AG09309 (cell line): ENCODE data around the gene CRYL1.

Experiments used
- DNase-seq: peaks from one replicate; pipeline ENCODE4 v3.0.0-alpha.2; 2010; ENCODE audit warnings: low read depth
- H3K4me3 ChIP-seq: 2 replicates; pipeline ENCODE4 v1.5.1; 2011; ENCODE audit warnings: mild to moderate bottlenecking, low read depth, low read length, moderate library complexity; ENCODE audit not compliant: control insufficient read depth
- CTCF ChIP-seq: IDR thresholded peaks from 2 replicates; pipeline ENCODE4 v1.5.1; 2011; ENCODE audit warnings: mild to moderate bottlenecking, low read depth, low read length, inconsistent platforms; ENCODE audit not compliant: insufficient read depth, control insufficient read depth; ENCODE audit errors: missing control alignments

CRYL1 gene

GRCh38 chr13:20395061-20395916, 130.4 kb downstream of the CRYL1 start:
- no peak overlapping the region for H3K4me3 ChIP-seq
- DNase-seq, result no peak
- no peak for TF ChIP-seq CTCF

GRCh38 chr13:20394506-20394905, 131.2 kb downstream of the CRYL1 start:
- no peak for DNase-seq
- no peak for TF ChIP-seq CTCF
- no peak overlapping the region for H3K4me3 ChIP-seq

GRCh38 chr13:20394169-20394501, 131.5 kb downstream of the CRYL1 start:
- DNase-seq, result no peak
- no peak for TF ChIP-seq CTCF
- no peak overlapping the region for H3K4me3 ChIP-seq

- DNase-seq, result no peak
- TF ChIP-seq CTCF, result no peak
- no peak overlapping the region for H3K4me3 ChIP-seq
Observed at GRCh38 chr13:20393273-20394168, 132.1 kb downstream of the CRYL1 start.

- TF ChIP-seq CTCF, result no peak
- no peak overlapping the region for H3K4me3 ChIP-seq
- DNase-seq, result no peak
Observed at GRCh38 chr13:20392530-20392929, 133.1 kb downstream of the CRYL1 start.

- no peak overlapping the region for H3K4me3 ChIP-seq
- DNase-seq, result no peak
Observed at GRCh38 chr13:20391597-20392452, 133.8 kb downstream of the CRYL1 start.

More at GRCh38 chr13:20391597-20392452, 133.8 kb downstream of the CRYL1 start:
- no peak for TF ChIP-seq CTCF
